Lower leg skin (tissue), 4 donors: ENCODE measurements around the gene NKAPL. TPM values are rescaled to one million over a fixed set of nuclear protein-coding genes. Genes with fewer than 3 reads are reported as not detected.
A peak's percentile ranks its signal among the peaks of the same experiment; 100 is the strongest.

Source experiments
- DNase-seq, 2 donors: peaks; one replicate each; pipeline ENCODE4 v3.0.0-alpha.2; 2019; ENCODE audit warnings: low spot score in 2 of 2
- H3K4me3 ChIP-seq: fragments of 200-600 bp; sonication (generic); 2 replicates; pipeline ENCODE4 v1.5.1; 2017; ENCODE audit warnings: mild to moderate bottlenecking, low read depth; ENCODE audit not compliant: poor library complexity, severe bottlenecking
- POLR2A ChIP-seq, 2 donors: fragments of 450-650 bp; IDR thresholded peaks; one replicate each; pipeline ENCODE4 v1.6.1; 2016 to 2017; ENCODE audit warnings: antibody characterized with exemption in 2 of 2, mild to moderate bottlenecking in 1 of 2, moderate library complexity in 1 of 2
- WGBS, 2 donors: methylation state at CpG; one replicate each; pipeline ENCODE4 v1.1.5; 2018; 5-methylcytosine and 5-hydroxymethylcytosine counted together
- intact Hi-C: fragments of 100-400 bp; cut with DNase I; formaldehyde crosslinking; loops from one replicate; pipeline ENCODE4 v1.15.0; 2023; ENCODE audit warnings: low total_unique reads
- total RNA-seq, 4 donors: library from RNA; depleted of rRNA; stranded (reverse); fragments of >200 nt; gene quantifications; one replicate each; pipeline ENCODE4 v1.1.0, GENCODE V29; 2016
- TF ChIP-seq, protein P1 (sequence below), 3 donors: fragments of 450-650 bp; IDR thresholded peaks; one replicate each; pipeline ENCODE4 v1.5.1; 2016; ENCODE audit warnings: antibody characterized with exemption in 3 of 3, mild to moderate bottlenecking in 3 of 3, moderate library complexity in 2 of 3

NKAPL gene
- total RNA-seq, 4 donors from 2014 or later = 0.42 to 1.1 (median 0.75) TPM; not detected in 1

DNA sequence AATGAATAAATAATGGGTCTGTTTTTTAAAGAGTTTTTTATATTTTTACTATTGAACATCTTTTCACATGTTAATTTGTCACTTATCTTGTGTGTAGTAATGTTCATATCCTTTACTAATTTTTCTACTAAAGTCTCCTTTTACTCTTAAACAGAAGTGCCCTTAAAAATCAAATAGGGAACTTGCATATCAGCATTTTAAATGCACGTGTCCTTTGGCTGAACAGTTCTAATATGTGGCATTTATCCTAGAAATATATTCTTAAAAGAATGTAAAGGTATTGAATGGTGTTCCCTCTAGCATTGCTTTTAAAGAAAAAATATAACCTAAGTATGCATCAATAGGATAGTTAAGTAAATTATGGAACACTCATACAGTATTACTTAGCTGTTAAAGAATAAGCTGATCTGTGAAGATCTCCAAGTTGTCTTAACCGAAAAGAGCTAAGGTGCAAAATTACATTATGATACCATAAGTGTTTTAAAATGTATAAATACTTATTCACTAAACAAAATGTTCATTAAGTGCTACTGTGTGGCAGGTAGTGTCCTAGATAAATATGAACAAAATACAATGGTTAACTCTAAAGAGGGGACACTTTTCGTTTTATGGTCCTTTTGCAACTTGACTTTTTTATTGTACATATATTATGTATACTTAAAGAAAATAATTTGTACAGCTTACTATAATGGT is 21.6 kb downstream of the NKAPL start:
- DNase-seq = no peak

DNA sequence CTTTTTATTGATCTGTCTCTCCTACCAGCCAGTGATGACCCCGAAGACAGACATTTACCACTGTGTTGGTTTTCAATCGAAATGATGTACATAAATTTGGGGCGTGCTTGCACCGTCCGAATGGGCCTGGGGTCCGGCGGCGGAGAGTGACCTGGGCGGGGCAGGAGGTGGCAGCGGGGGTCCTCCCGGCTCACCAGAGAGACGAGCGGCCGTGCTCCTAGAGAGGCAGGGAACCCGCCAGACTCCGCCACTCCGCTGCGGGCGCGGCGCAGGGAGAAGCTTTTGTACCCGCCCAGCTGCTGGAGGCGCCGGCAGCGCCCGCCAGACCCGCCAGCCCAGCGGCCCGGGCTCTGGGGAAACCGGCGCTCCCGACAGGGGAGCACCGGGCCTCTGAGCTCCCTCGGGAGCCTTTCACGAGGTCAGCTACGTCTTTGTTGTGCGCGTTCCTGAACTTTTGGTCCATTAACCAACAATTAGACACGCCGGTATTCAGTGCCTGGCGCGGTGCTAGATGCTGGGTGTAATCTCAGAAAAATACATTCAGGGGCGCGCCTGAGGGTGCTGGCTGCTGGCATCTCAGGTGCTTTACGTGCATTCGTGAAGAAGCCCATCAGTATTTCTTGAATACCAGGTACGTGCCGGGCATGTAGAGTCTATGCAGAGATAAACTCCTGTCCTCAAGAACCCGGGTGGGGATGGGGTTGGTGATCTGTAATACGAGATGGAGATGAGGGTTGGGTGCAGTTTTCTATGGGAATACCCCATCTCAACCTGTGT is 22.4 kb downstream of the NKAPL start, which contains the start of gene PGBD1:
Gene PGBD1, plus strand, starts transcription at position 285 of the 777 bp plus-strand sequence. CDS start 2,242 bp downstream, outside the sequence.
- intact Hi-C loops = no loop called here
- TF ChIP-seq, protein P1, sequence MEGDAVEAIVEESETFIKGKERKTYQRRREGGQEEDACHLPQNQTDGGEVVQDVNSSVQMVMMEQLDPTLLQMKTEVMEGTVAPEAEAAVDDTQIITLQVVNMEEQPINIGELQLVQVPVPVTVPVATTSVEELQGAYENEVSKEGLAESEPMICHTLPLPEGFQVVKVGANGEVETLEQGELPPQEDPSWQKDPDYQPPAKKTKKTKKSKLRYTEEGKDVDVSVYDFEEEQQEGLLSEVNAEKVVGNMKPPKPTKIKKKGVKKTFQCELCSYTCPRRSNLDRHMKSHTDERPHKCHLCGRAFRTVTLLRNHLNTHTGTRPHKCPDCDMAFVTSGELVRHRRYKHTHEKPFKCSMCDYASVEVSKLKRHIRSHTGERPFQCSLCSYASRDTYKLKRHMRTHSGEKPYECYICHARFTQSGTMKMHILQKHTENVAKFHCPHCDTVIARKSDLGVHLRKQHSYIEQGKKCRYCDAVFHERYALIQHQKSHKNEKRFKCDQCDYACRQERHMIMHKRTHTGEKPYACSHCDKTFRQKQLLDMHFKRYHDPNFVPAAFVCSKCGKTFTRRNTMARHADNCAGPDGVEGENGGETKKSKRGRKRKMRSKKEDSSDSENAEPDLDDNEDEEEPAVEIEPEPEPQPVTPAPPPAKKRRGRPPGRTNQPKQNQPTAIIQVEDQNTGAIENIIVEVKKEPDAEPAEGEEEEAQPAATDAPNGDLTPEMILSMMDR (IDR thresholded peaks at IDR 0.05) = no peak
- no peak for TF ChIP-seq POLR2A (IDR thresholded peaks at IDR 0.05)
- H3K4me3 ChIP-seq = peak within 1 kb of the TSS; percentile 35
- peak; percentile 18 to 92 for DNase-seq
- WGBS, 2 donors = 0 to 1% methylated on average over 28 to 35 of the region's 50 CpGs

More for the DNA sequence above, 21.6 kb downstream of the NKAPL start:
- TF ChIP-seq, protein P1 (IDR thresholded peaks at IDR 0.05) = no peak
- no peak for TF ChIP-seq POLR2A (IDR thresholded peaks at IDR 0.05)
- intact Hi-C loops = no loop called here
- 45 to 46% methylated on average over 3 of the region's 3 CpGs for WGBS, 2 donors
- no peak overlapping the region for H3K4me3 ChIP-seq

DNA sequence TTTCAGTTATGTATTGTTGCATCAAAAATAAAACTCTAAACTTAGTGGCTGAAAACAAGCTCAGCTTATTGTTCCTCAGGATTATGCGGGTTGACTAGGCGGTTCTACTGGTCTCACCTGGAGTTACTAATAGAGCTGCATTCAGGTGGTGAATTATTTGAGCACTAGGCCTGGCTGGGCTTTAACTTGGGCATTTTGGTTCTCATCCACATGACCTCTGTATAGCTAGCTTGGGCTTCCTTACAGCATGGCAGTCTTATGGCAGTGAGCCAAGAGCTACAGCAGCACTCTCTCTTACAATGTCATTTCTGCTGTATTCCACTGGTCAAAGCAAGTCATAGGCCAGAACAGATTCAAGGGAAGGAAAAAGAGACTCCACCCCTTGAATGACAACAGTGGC is 23.8 kb downstream of the NKAPL start:
- intact Hi-C loops = no loop called here
- 95 to 98% methylated on average over 2 of the region's 2 CpGs for WGBS, 2 donors
- no peak overlapping the region for H3K4me3 ChIP-seq
- no peak for DNase-seq
- TF ChIP-seq, protein P1 (IDR thresholded peaks at IDR 0.05) = no peak
- no peak for TF ChIP-seq POLR2A (IDR thresholded peaks at IDR 0.05)

DNA sequence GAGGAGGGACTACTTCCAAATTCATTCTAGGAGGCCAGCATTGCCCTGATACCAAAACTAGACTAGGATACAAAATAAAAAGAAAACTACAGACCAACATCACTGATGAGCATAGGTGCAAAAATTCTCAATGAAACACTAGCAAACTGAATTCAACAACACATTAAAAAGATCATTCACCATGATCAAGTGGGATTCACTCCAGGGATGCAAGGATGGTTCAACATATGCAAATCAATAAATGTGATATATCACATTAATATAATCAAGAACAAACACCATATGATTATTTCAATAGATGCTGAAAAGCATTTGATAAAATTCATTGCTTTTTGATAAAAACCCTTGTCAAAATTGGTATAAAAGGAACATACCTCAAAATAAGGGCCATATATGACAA is 32.5 kb downstream of the NKAPL start:
- TF ChIP-seq, protein P1 (IDR thresholded peaks at IDR 0.05) = no peak
- no peak for TF ChIP-seq POLR2A (IDR thresholded peaks at IDR 0.05)
- H3K4me3 ChIP-seq = no peak overlapping the region
- no peak for DNase-seq
- intact Hi-C loops = no loop called here

DNA sequence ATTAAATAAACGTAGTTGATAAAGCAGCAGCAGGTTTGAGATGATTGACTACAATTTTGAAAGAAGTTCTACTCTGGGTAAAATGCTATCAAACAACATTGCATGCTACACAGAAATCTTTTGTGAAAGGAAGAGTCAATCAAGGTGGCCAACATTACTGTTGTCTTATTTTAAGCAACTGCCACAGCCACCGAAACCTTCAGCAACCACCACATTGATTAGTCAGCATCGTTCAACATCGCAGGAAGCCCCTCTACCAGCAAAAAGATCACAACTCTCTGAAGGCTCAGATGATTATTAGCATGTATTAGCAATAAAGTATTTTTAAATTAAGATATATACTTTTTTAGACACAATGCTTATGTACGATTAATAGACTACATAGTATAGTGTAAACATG is 36.2 kb downstream of the NKAPL start:
- intact Hi-C loops = no loop called here
- no peak overlapping the region for H3K4me3 ChIP-seq
- TF ChIP-seq, protein P1 (IDR thresholded peaks at IDR 0.05) = no peak
- TF ChIP-seq POLR2A (IDR thresholded peaks at IDR 0.05) = no peak
- 93 to 98% methylated on average over 5 of the region's 5 CpGs for WGBS, 2 donors
- no peak for DNase-seq
